ENCODE results near the gene SMCR8.
"Not testable (repeated sequence)": the region's sequence is repeated elsewhere in the genome, so short reads cannot be mapped to it uniquely, and the experiment has no call there.

Gene SMCR8

GRCh38 chr17:18300725-18301480 is 14.2 kb upstream of the SMCR8 start:
- Histone ChIP-seq H3K4me2 (ENCODE audit: low read length) (no peak overlapping the region), H3K36me3 (ENCODE audit: insufficient read depth, low read length) (peaks cover 69% of the 10 kb centered on the region), H3K79me2 (ENCODE audit: insufficient read depth, low read length) (no peaks in the 10 kb centered on the region), H3K9me3 (ENCODE audit: low read length) (no peaks in the 10 kb centered on the region), H4K20me1 (ENCODE audit: insufficient read depth, low read length) (no peaks in the 10 kb centered on the region), H3K27ac (ENCODE audit: low read depth, low read length, poor library complexity, severe bottlenecking) (no peak overlapping the region), H3K27me3 (ENCODE audit: insufficient read depth, low read length) (no peaks in the 10 kb centered on the region), H2AFZ (ENCODE audit: low read length) (no peak overlapping the region), H3K9me2 (ENCODE audit: low read depth, low read length) (no peaks in the 10 kb centered on the region), H3F3A (ENCODE audit: insufficient read depth, low read length) (no peaks in the 10 kb centered on the region), H3K4me1 (ENCODE audit: insufficient read depth, low read length, severe bottlenecking) (no peaks in the 10 kb centered on the region), H3K9ac (ENCODE audit: low read length) (no peak overlapping the region), H3K4me3 (ENCODE audit: low read depth, low read length, poor library complexity, severe bottlenecking) (no peak overlapping the region)
- TF ChIP-seq CTCF (IDR thresholded peaks at IDR 0.05; ENCODE audit: low read length), result no peak
- TF ChIP-seq EZH2 (IDR thresholded peaks at IDR 0.05; ENCODE audit: borderline replicate concordance, low read length), result no peak

DNA sequence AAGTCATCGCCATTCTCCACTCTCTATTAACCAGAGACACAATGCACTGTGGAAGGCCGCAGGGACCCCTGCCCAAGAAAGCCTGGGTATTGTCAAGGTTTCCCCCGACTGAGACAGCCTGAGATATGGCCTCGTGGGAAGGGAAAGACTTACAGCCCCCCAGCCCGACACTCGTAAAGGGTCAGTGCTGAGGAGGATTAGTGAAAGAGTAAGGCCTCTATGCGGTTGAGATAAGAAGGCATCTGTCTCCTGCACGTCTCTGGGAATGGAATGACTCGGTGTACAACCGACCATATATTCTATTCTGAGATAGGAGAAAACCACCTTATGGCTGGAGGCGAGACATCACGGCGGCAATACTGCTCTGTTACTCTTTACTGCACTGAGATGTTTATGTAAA is 11.9 kb upstream of the SMCR8 start:
- not testable (repeated sequence) for H3K9me2 ChIP-seq (ENCODE audit: low read depth, low read length); H3K4me3 ChIP-seq (ENCODE audit: low read depth, low read length, poor library complexity, severe bottlenecking); H3K4me1 ChIP-seq (ENCODE audit: insufficient read depth, low read length, severe bottlenecking); H3F3A ChIP-seq (ENCODE audit: insufficient read depth, low read length); H4K20me1 ChIP-seq (ENCODE audit: insufficient read depth, low read length); H2AFZ ChIP-seq (ENCODE audit: low read length); H3K9me3 ChIP-seq (ENCODE audit: low read length); H3K79me2 ChIP-seq (ENCODE audit: insufficient read depth, low read length); H3K4me2 ChIP-seq (ENCODE audit: low read length); H3K27me3 ChIP-seq (ENCODE audit: insufficient read depth, low read length); H3K9ac ChIP-seq (ENCODE audit: low read length); H3K27ac ChIP-seq (ENCODE audit: low read depth, low read length, poor library complexity, severe bottlenecking)
- H3K36me3 ChIP-seq (ENCODE audit: insufficient read depth, low read length), result peaks cover 82% of the 10 kb centered on the region

- no peaks in the 10 kb centered on the region for H3K27me3 ChIP-seq (ENCODE audit: insufficient read depth, low read length)
- no peak overlapping the region for H3K9ac ChIP-seq (ENCODE audit: low read length)
- H2AFZ ChIP-seq (ENCODE audit: low read length), result no peak overlapping the region
- peaks cover 84% of the 10 kb centered on the region for H3K36me3 ChIP-seq (ENCODE audit: insufficient read depth, low read length)
- H3K4me3 ChIP-seq (ENCODE audit: low read depth, low read length, poor library complexity, severe bottlenecking), result no peak overlapping the region
- H3K27ac ChIP-seq (ENCODE audit: low read depth, low read length, poor library complexity, severe bottlenecking), result no peak overlapping the region
- TF ChIP-seq EZH2 (IDR thresholded peaks at IDR 0.05; ENCODE audit: borderline replicate concordance, low read length) (no peak), CTCF (IDR thresholded peaks at IDR 0.05; ENCODE audit: low read length) (no peak)
- no peaks in the 10 kb centered on the region for H3F3A ChIP-seq (ENCODE audit: insufficient read depth, low read length)
- peaks cover 21% of the 10 kb centered on the region for H3K4me1 ChIP-seq (ENCODE audit: insufficient read depth, low read length, severe bottlenecking)
- no peaks in the 10 kb centered on the region for H3K9me2 ChIP-seq (ENCODE audit: low read depth, low read length)
- H3K9me3 ChIP-seq (ENCODE audit: low read length), result no peaks in the 10 kb centered on the region
- H3K79me2 ChIP-seq (ENCODE audit: insufficient read depth, low read length), result peaks cover 41% of the 10 kb centered on the region
- no peak overlapping the region for H3K4me2 ChIP-seq (ENCODE audit: low read length)
- no peaks in the 10 kb centered on the region for H4K20me1 ChIP-seq (ENCODE audit: insufficient read depth, low read length)
Measured at GRCh38 chr17:18309202-18309601, 5.9 kb upstream of the SMCR8 start.
